Central memory CD8-positive, alpha-beta T cell (primary cell): ENCODE results near the gene NRXN2.

Experiments
- ATAC-seq: fragments of 150-1000 bp; cut with Tn5 transposase; replicated peaks from 2 replicates; pipeline ENCODE4 v1.10.0; 2022; ENCODE audit warnings: mild to moderate bottlenecking, moderate FRiP score, moderate number of reproducible peaks; ENCODE audit not compliant: poor library complexity, severe bottlenecking; ENCODE audit errors: extremely low read depth
- DNase-seq, 2 donors: peaks; one replicate each; pipeline ENCODE4 v3.0.0; 2021; ENCODE audit warnings: low spot score in 2 of 2
- H3K27ac Mint-ChIP-seq: one replicate; pipeline ENCODE4 v1.8.0; 2022; ENCODE audit warnings: low read depth, mild to moderate bottlenecking, moderate library complexity, mixed read lengths
- H3K27me3 Mint-ChIP-seq: one replicate; pipeline ENCODE4 v1.8.0; 2022; ENCODE audit warnings: mixed read lengths
- H3K36me3 Mint-ChIP-seq: one replicate; pipeline ENCODE4 v1.8.0; 2022; ENCODE audit warnings: mild to moderate bottlenecking, moderate library complexity, mixed read lengths; ENCODE audit not compliant: insufficient read depth
- H3K4me1 Mint-ChIP-seq: one replicate; pipeline ENCODE4 v1.8.0; 2022; ENCODE audit warnings: mixed read lengths
- H3K4me3 Mint-ChIP-seq: one replicate; pipeline ENCODE4 v1.8.0; 2022; ENCODE audit warnings: mild to moderate bottlenecking, moderate library complexity, mixed read lengths
- H3K9me3 Mint-ChIP-seq: one replicate; pipeline ENCODE4 v1.8.0; 2022; ENCODE audit warnings: mixed read lengths

NRXN2 gene

GRCh38 chr11:64607381-64607985 lies 115.5 kb downstream of the NRXN2 start:
- H3K27me3 Mint-ChIP-seq: peaks cover 27% of the 10 kb centered on the region
- H3K4me3 Mint-ChIP-seq: no peak overlapping the region
- peaks cover 6% of the 10 kb centered on the region for H3K4me1 Mint-ChIP-seq
- no peaks in the 10 kb centered on the region for H3K9me3 Mint-ChIP-seq
- H3K27ac Mint-ChIP-seq: no peak overlapping the region
- no peak for ATAC-seq
- DNase-seq: no peak
- no peaks in the 10 kb centered on the region for H3K36me3 Mint-ChIP-seq

GRCh38 chr11:64606796-64607380 lies 116.1 kb downstream of the NRXN2 start:
- Mint-ChIP-seq H3K4me3 (no peak overlapping the region), H3K27ac (no peak overlapping the region), H3K36me3 (no peaks in the 10 kb centered on the region), H3K9me3 (no peaks in the 10 kb centered on the region), H3K27me3 (peaks cover 27% of the 10 kb centered on the region), H3K4me1 (peaks cover 4% of the 10 kb centered on the region)
- no peak for DNase-seq
- no peak for ATAC-seq

- Mint-ChIP-seq H3K9me3 (no peaks in the 10 kb centered on the region), H3K27me3 (peaks cover 27% of the 10 kb centered on the region), H3K4me3 (no peak overlapping the region), H3K36me3 (no peaks in the 10 kb centered on the region), H3K27ac (no peak overlapping the region), H3K4me1 (no peaks in the 10 kb centered on the region)
- no peak for ATAC-seq
- no peak for DNase-seq
Measured at GRCh38 chr11:64605656-64606585, 117.1 kb downstream of the NRXN2 start.

- DNase-seq (no peak), ATAC-seq (no peak)
- no peak overlapping the region for H3K4me3 Mint-ChIP-seq
- no peaks in the 10 kb centered on the region for H3K36me3 Mint-ChIP-seq
- no peaks in the 10 kb centered on the region for H3K9me3 Mint-ChIP-seq
- no peaks in the 10 kb centered on the region for H3K4me1 Mint-ChIP-seq
- H3K27ac Mint-ChIP-seq: no peak overlapping the region
- peaks cover 27% of the 10 kb centered on the region for H3K27me3 Mint-ChIP-seq
Measured at GRCh38 chr11:64605244-64605560, 117.8 kb downstream of the NRXN2 start.

- Mint-ChIP-seq H3K4me3 (no peak overlapping the region), H3K27ac (no peak overlapping the region)
Measured at GRCh38 chr11:64604458-64605243, 118.3 kb downstream of the NRXN2 start.

GRCh38 chr11:64603411-64604110 lies 119.4 kb downstream of the NRXN2 start:
- no peak overlapping the region for H3K4me3 Mint-ChIP-seq
- H3K4me1 Mint-ChIP-seq: no peaks in the 10 kb centered on the region
- no peak overlapping the region for H3K27ac Mint-ChIP-seq
- H3K9me3 Mint-ChIP-seq: no peaks in the 10 kb centered on the region
- no peaks in the 10 kb centered on the region for H3K36me3 Mint-ChIP-seq
- H3K27me3 Mint-ChIP-seq: peaks cover 27% of the 10 kb centered on the region
- no peak for ATAC-seq
- no peak for DNase-seq

More at GRCh38 chr11:64604458-64605243, 118.3 kb downstream of the NRXN2 start:
- Mint-ChIP-seq H3K4me1 (no peaks in the 10 kb centered on the region), H3K36me3 (no peaks in the 10 kb centered on the region), H3K9me3 (no peaks in the 10 kb centered on the region), H3K27me3 (peaks cover 27% of the 10 kb centered on the region)
- no peak for ATAC-seq
- no peak for DNase-seq

GRCh38 chr11:64602466-64603070 lies 120.4 kb downstream of the NRXN2 start:
- no peaks in the 10 kb centered on the region for H3K4me1 Mint-ChIP-seq
- H3K27me3 Mint-ChIP-seq: peaks cover 32% of the 10 kb centered on the region
- no peak overlapping the region for H3K27ac Mint-ChIP-seq
- H3K36me3 Mint-ChIP-seq: no peaks in the 10 kb centered on the region
- no peak overlapping the region for H3K4me3 Mint-ChIP-seq
- no peak for DNase-seq
- ATAC-seq: no peak
- no peaks in the 10 kb centered on the region for H3K9me3 Mint-ChIP-seq

GRCh38 chr11:64601605-64602465 lies 121.2 kb downstream of the NRXN2 start:
- Mint-ChIP-seq H3K36me3 (peaks cover 3% of the 10 kb centered on the region), H3K27ac (no peak overlapping the region), H3K9me3 (no peaks in the 10 kb centered on the region), H3K4me1 (no peaks in the 10 kb centered on the region), H3K27me3 (peaks cover 34% of the 10 kb centered on the region), H3K4me3 (no peak overlapping the region)
- DNase-seq: no peak
- no peak for ATAC-seq

- H3K36me3 Mint-ChIP-seq: peaks cover 3% of the 10 kb centered on the region
- no peaks in the 10 kb centered on the region for H3K9me3 Mint-ChIP-seq
- H3K4me1 Mint-ChIP-seq: no peaks in the 10 kb centered on the region
- H3K4me3 Mint-ChIP-seq: no peak overlapping the region
- H3K27me3 Mint-ChIP-seq: peaks cover 31% of the 10 kb centered on the region
- H3K27ac Mint-ChIP-seq: no peak overlapping the region
- ATAC-seq (no peak), DNase-seq (no peak)
Measured at GRCh38 chr11:64600281-64600992, 122.6 kb downstream of the NRXN2 start.

GRCh38 chr11:64599698-64600211 lies 123.2 kb downstream of the NRXN2 start:
- no peaks in the 10 kb centered on the region for H3K4me1 Mint-ChIP-seq
- peaks cover 25% of the 10 kb centered on the region for H3K27me3 Mint-ChIP-seq
- H3K9me3 Mint-ChIP-seq: no peaks in the 10 kb centered on the region
- H3K27ac Mint-ChIP-seq: no peak overlapping the region
- H3K36me3 Mint-ChIP-seq: peaks cover 3% of the 10 kb centered on the region
- ATAC-seq (no peak), DNase-seq (no peak)
- H3K4me3 Mint-ChIP-seq: no peak overlapping the region
